ENCODE measurements around the gene SHISA4. TPM values are rescaled to one million over a fixed set of nuclear protein-coding genes. Genes with fewer than 3 reads are reported as not detected.
"Not testable (repeated sequence)": the region's sequence is repeated elsewhere in the genome, so short reads cannot be mapped to it uniquely, and the experiment has no call there.

The SHISA4 gene
- total RNA-seq, 2 donors from 2014 or later: 2.0 to 3.9 TPM

DNA sequence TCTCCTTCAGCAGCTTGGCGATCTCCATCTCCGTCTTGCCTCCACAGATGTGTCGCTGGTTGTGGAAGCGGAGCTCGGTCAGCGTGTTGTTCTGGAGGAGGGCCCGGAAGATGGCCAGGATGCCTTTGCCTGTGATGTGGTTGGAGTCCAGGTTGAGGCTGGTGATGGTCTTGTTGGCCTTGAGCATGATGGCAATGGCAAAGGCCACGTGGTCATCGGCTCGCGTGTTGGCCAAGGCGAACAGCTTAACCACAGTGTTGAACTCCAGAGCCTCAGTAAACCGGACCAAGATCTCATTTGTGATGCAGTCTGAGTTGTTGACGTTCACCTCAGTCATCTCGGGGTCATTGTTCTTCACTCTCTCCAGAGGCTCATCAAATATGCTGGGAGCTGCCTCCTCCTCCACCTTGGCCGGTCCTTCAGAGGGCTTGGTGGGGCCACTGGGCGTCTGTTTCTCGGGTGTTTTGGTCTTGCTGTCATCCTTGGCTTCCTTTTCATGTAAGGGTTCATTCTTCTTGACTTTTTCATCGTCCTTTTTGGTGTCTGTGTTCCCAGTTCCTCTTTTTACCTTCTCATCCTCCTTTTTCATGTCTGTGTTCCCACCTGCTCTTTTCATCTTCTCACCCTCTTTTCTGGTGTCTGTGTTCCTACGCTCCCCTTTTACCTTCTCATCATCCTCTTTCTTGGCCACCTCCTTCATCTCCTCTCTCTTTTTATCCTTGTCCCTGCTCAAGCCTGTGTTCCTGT, 11.2 kb downstream of the SHISA4 start:
- no peak overlapping the region for H3K27ac ChIP-seq
- intact Hi-C loops (cut with DNase I): loop anchor here (5.0 kb wide), 2 partner anchors 72 to 237 kb away; no protein-coding TSS in a partner anchor
- H3K4me1 ChIP-seq: no peaks in the 10 kb centered on the region
- H3K9me3 ChIP-seq: no peaks in the 10 kb centered on the region
- no peaks in the 10 kb centered on the region for H3K27me3 ChIP-seq
- DNase-seq: no peak
- no peak overlapping the region for H3K4me3 ChIP-seq
- TF ChIP-seq, protein P1, sequence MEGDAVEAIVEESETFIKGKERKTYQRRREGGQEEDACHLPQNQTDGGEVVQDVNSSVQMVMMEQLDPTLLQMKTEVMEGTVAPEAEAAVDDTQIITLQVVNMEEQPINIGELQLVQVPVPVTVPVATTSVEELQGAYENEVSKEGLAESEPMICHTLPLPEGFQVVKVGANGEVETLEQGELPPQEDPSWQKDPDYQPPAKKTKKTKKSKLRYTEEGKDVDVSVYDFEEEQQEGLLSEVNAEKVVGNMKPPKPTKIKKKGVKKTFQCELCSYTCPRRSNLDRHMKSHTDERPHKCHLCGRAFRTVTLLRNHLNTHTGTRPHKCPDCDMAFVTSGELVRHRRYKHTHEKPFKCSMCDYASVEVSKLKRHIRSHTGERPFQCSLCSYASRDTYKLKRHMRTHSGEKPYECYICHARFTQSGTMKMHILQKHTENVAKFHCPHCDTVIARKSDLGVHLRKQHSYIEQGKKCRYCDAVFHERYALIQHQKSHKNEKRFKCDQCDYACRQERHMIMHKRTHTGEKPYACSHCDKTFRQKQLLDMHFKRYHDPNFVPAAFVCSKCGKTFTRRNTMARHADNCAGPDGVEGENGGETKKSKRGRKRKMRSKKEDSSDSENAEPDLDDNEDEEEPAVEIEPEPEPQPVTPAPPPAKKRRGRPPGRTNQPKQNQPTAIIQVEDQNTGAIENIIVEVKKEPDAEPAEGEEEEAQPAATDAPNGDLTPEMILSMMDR (IDR thresholded peaks at IDR 0.05): no peak
- no peak overlapping the region for H3K9ac ChIP-seq (ENCODE audit: low read depth in 2 of 2, low read length in 2 of 2)
- no peaks in the 10 kb centered on the region for H3K36me3 ChIP-seq

DNA sequence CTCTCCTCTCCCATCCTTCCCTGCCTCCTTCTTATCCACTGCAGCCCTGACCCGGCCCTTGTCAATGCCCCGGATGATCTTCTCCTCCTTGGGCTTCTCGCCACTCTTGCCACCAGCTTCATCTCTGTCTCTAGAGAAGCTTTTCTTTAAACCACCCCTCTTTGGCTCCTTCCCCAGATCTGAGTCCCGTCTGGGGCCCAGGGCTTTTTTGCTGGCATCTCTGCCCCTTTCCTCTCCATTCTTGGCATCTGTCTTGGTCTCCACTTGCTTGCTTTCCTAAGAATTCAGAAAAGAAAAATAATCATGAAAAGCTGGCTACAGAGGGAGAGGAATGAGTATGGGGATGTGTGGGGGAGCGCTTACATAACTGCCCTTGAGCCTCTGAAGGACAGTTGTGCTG, 11.8 kb downstream of the SHISA4 start:
- H3K27ac ChIP-seq: no peak overlapping the region
- no peak overlapping the region for H3K9ac ChIP-seq (ENCODE audit: low read depth in 2 of 2, low read length in 2 of 2)
- no peaks in the 10 kb centered on the region for H3K9me3 ChIP-seq
- intact Hi-C loops (cut with DNase I): no loop called here
- H3K4me3 ChIP-seq: no peak overlapping the region
- no peak for DNase-seq
- no peaks in the 10 kb centered on the region for H3K36me3 ChIP-seq
- TF ChIP-seq, protein P1 (IDR thresholded peaks at IDR 0.05): no peak
- H3K27me3 ChIP-seq: no peaks in the 10 kb centered on the region
- H3K4me1 ChIP-seq: no peaks in the 10 kb centered on the region

DNA sequence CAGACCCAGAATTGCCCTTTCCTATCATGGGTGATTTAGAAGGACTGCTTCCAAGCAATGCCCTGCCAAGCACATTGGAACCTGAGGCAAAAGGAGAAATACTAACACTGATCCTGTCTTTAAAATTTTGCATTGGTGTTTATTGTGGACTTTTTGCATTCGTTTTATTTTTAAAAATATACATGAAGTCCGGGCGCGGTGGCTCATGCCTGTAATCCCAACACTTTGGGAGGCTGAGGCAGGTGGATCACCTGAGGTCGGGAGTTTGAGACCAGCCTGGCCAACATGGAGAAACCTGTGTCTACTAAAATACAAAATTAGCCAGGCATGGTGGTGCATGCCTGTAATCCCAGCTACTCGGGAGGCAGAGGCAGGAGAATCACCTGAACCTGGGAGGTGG, 12.3 kb downstream of the SHISA4 start:
- H3K36me3 ChIP-seq; H3K9ac ChIP-seq (ENCODE audit: low read depth in 2 of 2, low read length in 2 of 2); H3K4me3 ChIP-seq; H3K27me3 ChIP-seq; DNase-seq; H3K4me1 ChIP-seq; H3K9me3 ChIP-seq; intact Hi-C loops (cut with DNase I); H3K27ac ChIP-seq: not testable (repeated sequence)

DNA sequence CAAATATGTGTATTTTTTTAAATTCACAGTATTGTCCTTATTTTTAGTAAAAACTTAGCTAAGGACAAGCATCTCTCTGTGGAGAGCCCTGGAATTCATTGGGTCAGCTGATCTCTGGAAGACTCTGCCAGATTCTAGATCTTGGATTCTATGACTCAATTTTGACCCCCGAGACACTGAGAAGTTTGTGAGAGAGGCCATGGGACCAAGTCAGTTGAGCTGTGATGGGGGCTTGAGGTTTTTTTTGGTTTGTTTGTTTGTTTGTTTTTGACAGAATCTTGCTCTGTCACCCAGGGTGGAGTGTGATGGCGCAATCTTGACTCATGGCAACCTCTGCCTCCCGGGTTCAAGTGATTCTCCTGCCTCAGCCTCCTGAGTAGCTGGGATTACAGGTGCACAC, 13.5 kb downstream of the SHISA4 start:
- TF ChIP-seq, protein P1 (IDR thresholded peaks at IDR 0.05): no peak
- no peaks in the 10 kb centered on the region for H3K4me1 ChIP-seq
- no peaks in the 10 kb centered on the region for H3K9me3 ChIP-seq
- no peak overlapping the region for H3K9ac ChIP-seq (ENCODE audit: low read depth in 2 of 2, low read length in 2 of 2)
- DNase-seq: no peak
- peak overlapping the region; percentile 7 for H3K27ac ChIP-seq
- H3K4me3 ChIP-seq: no peak overlapping the region
- H3K27me3 ChIP-seq: no peaks in the 10 kb centered on the region
- intact Hi-C loops (cut with DNase I): no loop called here
- no peaks in the 10 kb centered on the region for H3K36me3 ChIP-seq

DNA sequence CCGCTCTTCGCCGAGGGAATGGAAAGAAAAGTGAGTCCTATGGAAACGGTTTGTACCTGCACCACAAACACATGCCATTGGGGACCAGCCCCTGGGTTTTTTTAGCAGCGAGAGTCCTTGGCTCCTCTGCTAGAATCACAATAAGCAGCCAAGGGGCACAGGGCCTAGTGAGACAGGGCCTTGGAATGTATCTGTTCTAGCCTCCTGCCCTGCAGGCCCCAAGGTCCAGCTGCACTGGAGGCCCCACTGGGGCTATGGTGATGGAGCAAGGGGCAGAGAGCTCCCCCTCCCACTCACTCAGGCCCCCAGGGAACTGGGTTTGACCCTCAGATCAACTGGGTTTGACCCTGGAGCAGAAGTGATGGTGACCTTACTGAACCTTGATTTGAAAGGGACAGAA, 14.4 kb downstream of the SHISA4 start:
- Histone ChIP-seq H3K9ac (ENCODE audit: low read depth in 2 of 2, low read length in 2 of 2) (no peak overlapping the region), H3K27me3 (no peaks in the 10 kb centered on the region), H3K36me3 (no peaks in the 10 kb centered on the region), H3K9me3 (no peaks in the 10 kb centered on the region), H3K4me1 (no peaks in the 10 kb centered on the region), H3K27ac (peak overlapping the region; percentile 52), H3K4me3 (no peak overlapping the region)
- TF ChIP-seq, protein P1 (IDR thresholded peaks at IDR 0.05): no peak
- DNase-seq: no peak
- intact Hi-C loops (cut with DNase I): no loop called here

DNA sequence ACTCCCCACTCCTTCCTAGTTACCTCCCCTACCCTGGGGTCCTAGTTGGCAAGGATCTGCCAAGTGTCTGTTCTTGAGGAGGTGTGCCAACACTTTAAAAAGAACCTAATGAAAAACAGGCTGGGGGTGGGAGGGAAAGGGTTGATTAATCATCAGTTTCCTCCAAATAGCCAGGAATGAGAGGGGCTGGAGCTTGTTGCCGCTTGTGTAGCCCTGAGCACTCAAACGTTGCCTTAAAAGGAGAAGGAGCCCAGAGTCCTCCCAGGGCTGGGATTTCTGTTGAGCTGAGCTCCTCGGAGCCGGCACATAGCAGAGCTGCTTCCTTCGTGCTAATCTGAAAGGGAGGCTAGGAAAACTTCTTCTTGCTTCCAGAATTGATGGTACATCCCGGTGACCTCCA, 15.9 kb downstream of the SHISA4 start:
- Histone ChIP-seq H3K36me3 (no peaks in the 10 kb centered on the region), H3K4me3 (no peak overlapping the region), H3K9ac (ENCODE audit: low read depth in 2 of 2, low read length in 2 of 2) (no peak overlapping the region), H3K27ac (peak overlapping the region; percentile 57), H3K9me3 (no peaks in the 10 kb centered on the region), H3K27me3 (no peaks in the 10 kb centered on the region), H3K4me1 (no peaks in the 10 kb centered on the region)
- DNase-seq: no peak
- intact Hi-C loops (cut with DNase I): no loop called here
- TF ChIP-seq, protein P1 (IDR thresholded peaks at IDR 0.05): no peak
